Measurements from ENCODE around the gene OR51S1. TPM values are rescaled to one million over a fixed set of nuclear protein-coding genes. Genes with fewer than 3 reads are reported as not detected.
"Not testable (repeated sequence)": the region's sequence is repeated elsewhere in the genome, so short reads cannot be mapped to it uniquely, and the experiment has no call there.

Gene OR51S1
- total RNA-seq, 1 donor from 2014 or later, result not detected

DNA sequence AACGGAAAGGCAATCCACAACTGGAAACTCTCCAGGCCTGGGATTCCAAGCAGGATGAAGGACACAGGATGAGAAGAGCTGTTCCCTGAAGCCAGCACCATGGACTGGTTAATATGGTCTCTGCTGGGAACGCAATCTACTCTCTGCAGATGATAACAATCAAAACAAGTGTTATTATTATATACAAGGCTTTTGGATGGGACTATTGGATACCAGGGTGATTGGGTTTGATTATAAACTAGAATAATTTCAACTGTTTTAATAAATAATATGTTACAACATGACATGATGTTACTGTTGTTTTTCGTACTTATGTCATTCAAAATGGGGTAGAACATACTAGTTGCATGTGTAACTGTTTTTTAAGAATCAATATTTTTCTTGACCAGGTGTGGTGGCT is 44.7 kb downstream of the OR51S1 start, which contains the start of gene OR52R1:
Gene OR52R1 (minus strand): TSS at position 101 of the 400 bp plus-strand sequence. CDS start 0 bp downstream, at position 101.
- peaks cover 5% of the 10 kb centered on the region for H3K27me3 Mint-ChIP-seq (ENCODE audit: low read depth)
- no peaks in the 10 kb centered on the region for H3K4me1 Mint-ChIP-seq
- H3K36me3 Mint-ChIP-seq (ENCODE audit: low read depth), result no peaks in the 10 kb centered on the region
- H3K4me3 Mint-ChIP-seq, result no peak within 1 kb of the TSS
- no peak within 1 kb of the TSS for H3K27ac Mint-ChIP-seq (ENCODE audit: unreplicated experiment)
- TF ChIP-seq, protein P1, sequence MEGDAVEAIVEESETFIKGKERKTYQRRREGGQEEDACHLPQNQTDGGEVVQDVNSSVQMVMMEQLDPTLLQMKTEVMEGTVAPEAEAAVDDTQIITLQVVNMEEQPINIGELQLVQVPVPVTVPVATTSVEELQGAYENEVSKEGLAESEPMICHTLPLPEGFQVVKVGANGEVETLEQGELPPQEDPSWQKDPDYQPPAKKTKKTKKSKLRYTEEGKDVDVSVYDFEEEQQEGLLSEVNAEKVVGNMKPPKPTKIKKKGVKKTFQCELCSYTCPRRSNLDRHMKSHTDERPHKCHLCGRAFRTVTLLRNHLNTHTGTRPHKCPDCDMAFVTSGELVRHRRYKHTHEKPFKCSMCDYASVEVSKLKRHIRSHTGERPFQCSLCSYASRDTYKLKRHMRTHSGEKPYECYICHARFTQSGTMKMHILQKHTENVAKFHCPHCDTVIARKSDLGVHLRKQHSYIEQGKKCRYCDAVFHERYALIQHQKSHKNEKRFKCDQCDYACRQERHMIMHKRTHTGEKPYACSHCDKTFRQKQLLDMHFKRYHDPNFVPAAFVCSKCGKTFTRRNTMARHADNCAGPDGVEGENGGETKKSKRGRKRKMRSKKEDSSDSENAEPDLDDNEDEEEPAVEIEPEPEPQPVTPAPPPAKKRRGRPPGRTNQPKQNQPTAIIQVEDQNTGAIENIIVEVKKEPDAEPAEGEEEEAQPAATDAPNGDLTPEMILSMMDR (conservative IDR thresholded peaks at IDR 0.05), result no peak
- no peak for DNase-seq (ENCODE audit: low read depth, low spot score)
- H3K9me3 Mint-ChIP-seq, result peaks cover 2% of the 10 kb centered on the region

DNA sequence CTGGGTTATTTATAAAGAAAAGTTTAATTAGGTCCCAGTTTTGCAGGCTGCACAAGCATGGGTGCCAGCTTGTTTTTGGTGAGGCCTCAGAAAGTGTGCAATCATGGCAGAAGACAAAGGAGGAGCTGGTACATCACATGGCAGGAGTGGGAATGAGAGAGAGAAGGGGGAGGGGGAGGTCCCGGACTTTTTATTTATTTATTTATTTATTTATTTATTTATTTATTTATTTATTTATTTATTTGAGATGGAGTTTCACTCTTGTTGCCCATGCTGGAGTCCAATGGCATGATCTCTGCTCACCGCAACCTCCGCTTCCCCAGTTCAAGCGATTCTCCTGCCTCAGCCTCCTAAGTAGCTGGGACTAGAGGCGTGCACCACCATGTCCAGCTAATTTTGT is 47.7 kb downstream of the OR51S1 start:
- H3K36me3 Mint-ChIP-seq (ENCODE audit: low read depth); H3K27me3 Mint-ChIP-seq (ENCODE audit: low read depth); H3K27ac Mint-ChIP-seq (ENCODE audit: unreplicated experiment); H3K9me3 Mint-ChIP-seq; H3K4me3 Mint-ChIP-seq; DNase-seq (ENCODE audit: low read depth, low spot score); H3K4me1 Mint-ChIP-seq: not testable (repeated sequence)

DNA sequence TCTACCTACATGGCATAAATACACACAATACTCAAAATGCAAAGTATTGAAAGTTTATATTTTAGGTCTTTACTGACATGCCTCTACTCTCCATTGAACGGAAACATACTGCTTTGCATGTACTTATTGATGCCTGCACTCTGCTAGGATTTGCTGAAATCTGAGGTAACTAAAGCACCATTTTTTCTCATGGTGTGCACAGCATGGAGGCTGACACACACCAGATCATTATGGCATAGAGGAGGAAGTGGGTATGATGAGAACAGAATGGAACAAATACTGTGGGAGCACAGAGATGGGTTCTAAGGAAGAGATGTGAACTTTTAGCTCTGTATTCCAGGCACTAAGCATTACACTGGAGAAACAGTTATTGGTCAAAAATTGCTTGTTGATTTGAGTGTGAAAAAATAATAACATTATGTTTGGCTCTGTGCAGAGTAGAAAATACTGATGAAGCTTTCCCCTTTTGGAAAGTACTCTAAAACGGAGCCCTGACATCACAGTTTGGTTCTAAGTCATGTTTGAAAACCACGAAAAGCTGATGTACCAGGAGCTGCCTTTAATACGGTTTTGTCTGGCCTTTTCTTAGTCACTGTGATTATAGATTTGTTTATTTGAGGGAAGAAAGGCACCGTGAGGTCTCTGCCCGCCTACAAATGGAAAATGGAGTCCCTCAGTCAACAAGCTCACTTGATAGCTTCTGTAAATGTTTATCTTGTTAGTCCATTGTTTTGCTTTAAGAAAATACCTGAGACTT is 50.4 kb downstream of the OR51S1 start:
- H3K27ac Mint-ChIP-seq (ENCODE audit: unreplicated experiment), result no peak overlapping the region
- peaks cover 2% of the 10 kb centered on the region for H3K9me3 Mint-ChIP-seq
- peaks cover 8% of the 10 kb centered on the region for H3K27me3 Mint-ChIP-seq (ENCODE audit: low read depth)
- H3K4me3 Mint-ChIP-seq, result no peak overlapping the region
- no peak for DNase-seq (ENCODE audit: low read depth, low spot score)
- TF ChIP-seq, protein P1 (conservative IDR thresholded peaks at IDR 0.05), result no peak
- no peaks in the 10 kb centered on the region for H3K36me3 Mint-ChIP-seq (ENCODE audit: low read depth)
- H3K4me1 Mint-ChIP-seq, result no peaks in the 10 kb centered on the region

Other genes starting within 250 kb of the OR51S1 start
- 12.3 and 13.4 TPM in 2 replicates for gene TRIM68, start 241.0 kb downstream of the OR51S1 start, total RNA-seq
- gene OR51D1, start 211.7 kb downstream of the OR51S1 start, total RNA-seq, result not detected in 2 replicates
- gene OR51E1, start 205.2 kb downstream of the OR51S1 start, total RNA-seq, result not detected in 2 replicates
- not detected in 2 replicates for gene OR51E2, start 151.4 kb downstream of the OR51S1 start, total RNA-seq
- gene MMP26, start 144.4 kb downstream of the OR51S1 start, total RNA-seq, result not detected in 2 replicates
- gene OR51F1, start 79.3 kb downstream of the OR51S1 start, total RNA-seq, result not detected in 2 replicates
- gene OR52R1, start 44.8 kb downstream of the OR51S1 start, total RNA-seq, result not detected in 2 replicates
- not detected in 2 replicates for gene OR51F2, start 27.9 kb downstream of the OR51S1 start, total RNA-seq
- not detected in 2 replicates for gene OR51T1, start 32.7 kb upstream of the OR51S1 start, total RNA-seq
- not detected in 2 replicates for gene OR51A7, start 54.6 kb upstream of the OR51S1 start, total RNA-seq
- not detected in 2 replicates for gene OR51G2, start 70.1 kb upstream of the OR51S1 start, total RNA-seq
- not detected in 2 replicates for gene OR51G1, start 75.1 kb upstream of the OR51S1 start, total RNA-seq
- not detected in 2 replicates for gene OR51A4, start 98.4 kb upstream of the OR51S1 start, total RNA-seq
- gene OR51A2, start 106.5 kb upstream of the OR51S1 start, total RNA-seq, result not detected in 2 replicates
- not detected in 2 replicates for gene OR51L1, start 145.6 kb upstream of the OR51S1 start, total RNA-seq
- gene OR52J3, start 197.3 kb upstream of the OR51S1 start, total RNA-seq, result not detected in 2 replicates
- not detected in 2 replicates for gene OR52E2, start 210.4 kb upstream of the OR51S1 start, total RNA-seq
- gene OR52E1, start 220.4 kb upstream of the OR51S1 start, total RNA-seq, result not detected in 2 replicates

All from neural crest cell (in vitro differentiated cells).